T-cell (primary cell): ENCODE results near the gene EFCAB8. TPM values are rescaled to one million over a fixed set of nuclear protein-coding genes. Genes with fewer than 3 reads are reported as not detected.

Experiments
- ATAC-seq, 4 experiments: fragments of 200-7000 bp in 3 of 4; fragments of 150-1000 bp in 1 of 4; cut with Tn5 transposase; replicated peaks in 1 of 4; 1 replicate in 3 of 4; 2 replicates in 1 of 4; pipeline ENCODE4 v1.10.0; 2021; ENCODE audit warnings: moderate library complexity in 3 of 4, mild to moderate bottlenecking in 2 of 4, moderate number of reproducible peaks in 1 of 4
- CTCF ChIA-PET, 2 donors: fragments of 300-600 bp; sonication (Branson Sonifier 250); formaldehyde crosslinking; loops; one replicate each; lab custom pipeline; 2022; ENCODE audit warnings: antibody characterized with exemption in 2 of 2; lab: Charles Lee
- POLR2A ChIA-PET, 2 donors: fragments of 300-600 bp; sonication (Branson Sonifier 250); formaldehyde crosslinking; loops; one replicate each; lab custom pipeline; 2022; ENCODE audit warnings: antibody characterized with exemption in 2 of 2; lab: Charles Lee
- DNase-seq, 35 experiments: peaks; one replicate each; pipeline versions ENCODE4 v3.0.0 to v3.0.0-alpha.2; 2013 to 2023
- H3K27ac ChIP-seq: one replicate; pipeline ENCODE4 v1.5.1; 2013; ENCODE audit warnings: low read length
- H3K27me3 ChIP-seq, 2 experiments: replicated peaks in 1 of 2; 1 replicate in 1 of 2; 2 replicates in 1 of 2; pipeline versions ENCODE4 v1.6.1 to v1.7.0; 2013; ENCODE audit warnings: low read length in 1 of 2, mixed read lengths in 1 of 2; ENCODE audit not compliant: control insufficient read depth in 2 of 2, insufficient read depth in 2 of 2; ENCODE audit errors: extremely low read depth in 1 of 2
- H3K36me3 ChIP-seq, 2 donors: 1 replicate in 1 of 2; 2 replicates in 1 of 2; pipeline versions ENCODE4 v1.6.1 to v1.7.0; 2013; ENCODE audit warnings: low read length in 1 of 2; ENCODE audit not compliant: control insufficient read depth in 2 of 2, insufficient read depth in 1 of 2; ENCODE audit errors: extremely low read depth in 1 of 2
- H3K4me1 ChIP-seq, 2 experiments: 1 replicate in 1 of 2; 2 replicates in 1 of 2; pipeline versions ENCODE4 v1.6.1 to v1.7.0; 2013; ENCODE audit warnings: low read length in 2 of 2, mixed read lengths in 1 of 2; ENCODE audit not compliant: insufficient read depth in 2 of 2, control insufficient read depth in 1 of 2; ENCODE audit errors: extremely low read depth in 1 of 2
- H3K4me3 ChIP-seq, 2 donors: 1 replicate in 1 of 2; 2 replicates in 1 of 2; pipeline versions ENCODE4 v1.5.1 to v1.7.0; 2013; ENCODE audit warnings: mild to moderate bottlenecking in 2 of 2, low read length in 1 of 2, moderate library complexity in 1 of 2; ENCODE audit not compliant: control insufficient read depth in 1 of 2; ENCODE audit errors: extremely low read depth in 1 of 2
- H3K9me3 ChIP-seq: 2 replicates; pipeline ENCODE4 v1.7.0; 2013
- H3K27ac Mint-ChIP-seq, 2 donors: one replicate each; pipeline ENCODE4 v1.8.0; 2020 to 2021; ENCODE audit warnings: mild to moderate bottlenecking in 2 of 2, mixed read lengths in 2 of 2
- H3K27me3 Mint-ChIP-seq, 2 donors: one replicate each; pipeline ENCODE4 v1.8.0; 2021 to 2022; ENCODE audit warnings: mixed read lengths in 2 of 2
- H3K36me3 Mint-ChIP-seq: one replicate; pipeline ENCODE4 v1.8.0; 2021; ENCODE audit warnings: mixed read lengths
- H3K4me1 Mint-ChIP-seq, 3 donors: one replicate each; pipeline ENCODE4 v1.8.0; 2020 to 2022; ENCODE audit warnings: mixed read lengths in 3 of 3, mild to moderate bottlenecking in 1 of 3
- H3K4me3 Mint-ChIP-seq, 3 donors: one replicate each; pipeline ENCODE4 v1.8.0; 2020 to 2022; ENCODE audit warnings: mild to moderate bottlenecking in 3 of 3, mixed read lengths in 3 of 3, moderate library complexity in 3 of 3
- H3K9me3 Mint-ChIP-seq, 3 donors: one replicate each; pipeline ENCODE4 v1.8.0; 2020 to 2022; ENCODE audit warnings: mixed read lengths in 3 of 3
- WGBS: methylation state at CpG from one replicate; pipeline ENCODE4 v1.1.5; 2013; ENCODE audit warnings: missing lambda C conversion rate; ENCODE audit not compliant: insufficient coverage; 5-methylcytosine and 5-hydroxymethylcytosine counted together
- total RNA-seq, 35 experiments: library from RNA in 6 of 35; stranded (reverse) in 6 of 35; fragments of 120-200 nt in 1 of 35; gene quantifications; one replicate each; pipeline versions ENCODE4 v1.2.1 to v1.2.4 and lab custom pipeline; 2013 to 2026

The EFCAB8 gene
- total RNA-seq, 5 donors from 2014 or later (not counting 1 experiment from before 2014, with no cell fraction given) = 0.80 to 1.5 (median 1.2) TPM

DNA sequence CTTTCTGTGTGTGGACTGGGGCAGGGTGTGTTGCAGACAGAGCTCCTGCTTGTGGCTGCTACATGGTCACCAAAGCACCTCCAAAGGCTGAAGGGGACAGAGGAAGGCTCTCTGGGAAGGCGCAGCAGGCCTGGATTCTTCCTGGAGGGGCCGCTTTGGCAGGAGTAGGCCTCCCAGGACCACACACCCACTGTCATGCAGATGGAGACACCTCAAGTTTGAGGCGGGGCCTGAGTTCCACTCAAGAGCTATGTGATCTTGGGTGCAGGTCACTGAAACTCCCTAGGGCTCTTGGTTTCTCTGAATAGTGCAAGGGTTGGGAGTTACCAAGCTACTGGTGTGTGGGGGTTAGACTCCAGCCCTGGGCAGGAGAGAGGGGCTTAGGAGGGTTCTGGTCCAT, 27.9 kb downstream of the EFCAB8 start:
- Mint-ChIP-seq H3K27me3 (no peaks in the 10 kb centered on the region), H3K9me3 (no peaks in the 10 kb centered on the region), H3K4me3 (no peak overlapping the region), H3K27ac (no peak overlapping the region), H3K36me3 (peaks cover 5% of the 10 kb centered on the region), H3K4me1 (no peaks in the 10 kb centered on the region)
- no peak for ATAC-seq
- no peak for DNase-seq
- H3K9me3 ChIP-seq = no peaks in the 10 kb centered on the region
- H3K4me3 ChIP-seq = no peak overlapping the region
- H3K27me3 ChIP-seq = no peaks in the 10 kb centered on the region
- ChIA-PET CTCF (interaction anchor here in 1 of 2 donors (0.6 kb wide), 1 partner anchor 18 kb away, joined by 4 read pairs; no protein-coding TSS in a partner anchor), POLR2A (no interaction called here)
- no peak overlapping the region for H3K27ac ChIP-seq
- no peaks in the 10 kb centered on the region for H3K36me3 ChIP-seq
- WGBS = 40% methylated on average over 2 of the region's 3 CpGs
- no peaks in the 10 kb centered on the region for H3K4me1 ChIP-seq

DNA sequence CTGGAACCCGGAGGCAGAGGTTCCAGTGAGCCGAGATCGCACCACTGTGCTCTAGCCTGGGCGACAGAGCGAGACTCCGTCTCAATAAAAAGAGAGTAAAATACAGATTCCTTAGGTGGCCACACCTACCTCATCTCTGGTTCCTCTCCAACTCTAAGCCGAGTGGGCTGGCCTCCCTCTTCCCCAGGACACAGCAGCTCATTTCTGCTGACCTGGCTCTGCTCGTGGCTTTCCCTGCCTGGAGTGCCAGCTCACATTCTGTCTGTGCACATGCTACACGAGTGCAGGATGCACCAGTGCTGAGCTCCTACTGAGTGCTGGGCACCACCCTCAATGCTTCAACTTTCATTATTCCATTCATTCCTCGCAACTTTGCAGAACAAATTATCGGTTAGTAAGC, 28.8 kb downstream of the EFCAB8 start:
- Histone ChIP-seq H3K4me1 (no peaks in the 10 kb centered on the region), H3K27ac (no peak overlapping the region), H3K4me3 (no peak overlapping the region), H3K36me3 (no peaks in the 10 kb centered on the region), H3K27me3 (no peaks in the 10 kb centered on the region), H3K9me3 (no peaks in the 10 kb centered on the region)
- Mint-ChIP-seq H3K4me3 (no peak overlapping the region), H3K27ac (no peak overlapping the region), H3K27me3 (no peaks in the 10 kb centered on the region), H3K36me3 (peaks cover 5% of the 10 kb centered on the region), H3K4me1 (no peaks in the 10 kb centered on the region), H3K9me3 (no peaks in the 10 kb centered on the region)
- POLR2A ChIA-PET = no interaction called here
- WGBS = 83% methylated on average over 8 of the region's 11 CpGs
- DNase-seq (no peak), ATAC-seq (no peak)
- CTCF ChIA-PET = no interaction called here

DNA sequence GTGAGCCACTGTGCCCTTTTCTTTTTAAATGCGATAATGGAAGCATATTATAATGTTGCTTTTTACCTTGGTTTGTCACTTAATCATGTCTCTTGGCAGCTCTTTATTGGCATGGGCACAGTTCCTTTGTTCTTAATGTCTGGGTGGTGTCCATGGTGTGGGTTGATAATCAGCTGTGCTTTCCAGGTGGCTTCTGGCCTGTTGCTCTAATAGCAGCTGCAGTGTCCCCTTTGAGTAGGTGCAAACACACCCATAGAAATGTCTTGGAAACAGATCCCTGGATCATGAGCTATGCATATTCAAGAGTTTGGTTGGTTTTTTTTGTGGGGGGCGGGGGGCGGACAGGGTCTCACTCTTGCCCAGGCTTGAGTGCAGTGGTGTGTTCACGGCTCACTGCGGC, 29.9 kb downstream of the EFCAB8 start:
- H3K36me3 Mint-ChIP-seq = peaks cover 5% of the 10 kb centered on the region
- Histone ChIP-seq H3K4me3 (no peak overlapping the region), H3K27me3 (no peaks in the 10 kb centered on the region), H3K4me1 (no peaks in the 10 kb centered on the region), H3K36me3 (no peaks in the 10 kb centered on the region), H3K27ac (no peak overlapping the region), H3K9me3 (no peaks in the 10 kb centered on the region)
- H3K9me3 Mint-ChIP-seq = no peaks in the 10 kb centered on the region
- no peaks in the 10 kb centered on the region for H3K27me3 Mint-ChIP-seq
- no peak overlapping the region for H3K4me3 Mint-ChIP-seq
- CTCF ChIA-PET = interaction anchor here in 1 of 2 donors (0.6 kb wide), 2 partner anchors 8 to 158 kb away, joined by 3 to 4 read pairs; no protein-coding TSS in a partner anchor
- H3K27ac Mint-ChIP-seq = no peak overlapping the region
- DNase-seq (no peak), ATAC-seq (no peak)
- 100% methylated on average over 2 of the region's 5 CpGs for WGBS
- H3K4me1 Mint-ChIP-seq = no peaks in the 10 kb centered on the region
- POLR2A ChIA-PET = interaction anchor here in 1 of 2 donors (0.6 kb wide), 1 partner anchor 243 kb away, joined by 3 read pairs; no protein-coding TSS in a partner anchor

DNA sequence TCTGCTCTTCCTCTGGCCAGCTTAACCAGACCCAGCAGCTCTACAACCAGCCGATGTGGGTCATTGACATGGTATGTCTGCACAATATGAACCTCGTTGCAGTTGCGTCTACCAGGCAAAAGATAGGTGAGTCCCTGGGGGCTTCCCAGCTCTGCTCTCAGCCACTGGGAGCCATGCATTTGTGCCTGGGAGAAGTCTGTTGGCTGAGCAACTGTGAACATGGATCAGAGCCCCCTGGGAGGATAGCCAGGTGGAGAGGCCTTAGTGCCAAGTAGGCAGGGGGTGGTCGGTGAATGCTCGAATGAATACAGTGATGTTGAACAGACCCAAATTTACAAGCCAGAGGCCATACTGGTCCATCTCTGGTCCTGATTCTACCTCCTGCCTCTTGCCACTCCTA, 30.6 kb downstream of the EFCAB8 start:
- Mint-ChIP-seq H3K27ac (no peak overlapping the region), H3K36me3 (peaks cover 5% of the 10 kb centered on the region), H3K9me3 (no peaks in the 10 kb centered on the region), H3K27me3 (no peaks in the 10 kb centered on the region), H3K4me1 (no peaks in the 10 kb centered on the region), H3K4me3 (no peak overlapping the region)
- Histone ChIP-seq H3K9me3 (no peaks in the 10 kb centered on the region), H3K4me1 (no peaks in the 10 kb centered on the region), H3K36me3 (peaks cover 0 to 3% of the 10 kb centered on the region in 2 donors), H3K27me3 (no peaks in the 10 kb centered on the region), H3K4me3 (no peak overlapping the region), H3K27ac (no peak overlapping the region)
- 87% methylated on average over 3 of the region's 5 CpGs for WGBS
- ATAC-seq = no peak
- ChIA-PET POLR2A (no interaction called here), CTCF (no interaction called here)
- DNase-seq = no peak

DNA sequence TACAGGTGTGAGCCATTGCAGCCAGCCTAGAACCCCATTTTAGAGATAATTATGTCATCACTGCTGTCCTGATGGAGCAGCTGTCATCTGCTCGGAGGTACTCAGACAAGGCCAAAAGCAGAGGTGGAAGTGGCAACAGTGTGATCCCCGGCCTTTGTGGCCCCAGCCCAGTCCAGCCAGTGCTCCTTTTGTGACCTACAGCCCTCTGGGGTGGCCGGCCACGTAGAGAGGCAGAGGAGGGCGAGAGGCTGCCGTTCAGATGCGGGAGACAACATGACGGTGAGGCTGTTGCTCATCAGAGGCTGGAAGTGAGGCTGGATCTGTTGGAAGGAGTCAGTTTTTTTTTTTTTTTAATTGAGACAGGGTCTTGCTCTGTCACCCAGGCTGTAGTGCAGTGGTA, 32.8 kb downstream of the EFCAB8 start:
- no peaks in the 10 kb centered on the region for H3K9me3 ChIP-seq
- Mint-ChIP-seq H3K27me3 (no peaks in the 10 kb centered on the region), H3K27ac (no peak overlapping the region), H3K36me3 (no peaks in the 10 kb centered on the region), H3K4me1 (no peaks in the 10 kb centered on the region), H3K4me3 (no peak overlapping the region), H3K9me3 (no peaks in the 10 kb centered on the region)
- DNase-seq = no peak
- no peak for ATAC-seq
- no peak overlapping the region for H3K27ac ChIP-seq
- ChIA-PET CTCF (no interaction called here), POLR2A (interaction anchor here in 1 of 2 donors (0.5 kb wide), 1 partner anchor 606 kb away, joined by 4 read pairs; no protein-coding TSS in a partner anchor)
- 81% methylated on average over 3 of the region's 8 CpGs for WGBS
- peaks cover 0 to 3% of the 10 kb centered on the region in 2 donors for H3K36me3 ChIP-seq
- no peaks in the 10 kb centered on the region for H3K27me3 ChIP-seq
- H3K4me3 ChIP-seq = no peak overlapping the region
- no peaks in the 10 kb centered on the region for H3K4me1 ChIP-seq

DNA sequence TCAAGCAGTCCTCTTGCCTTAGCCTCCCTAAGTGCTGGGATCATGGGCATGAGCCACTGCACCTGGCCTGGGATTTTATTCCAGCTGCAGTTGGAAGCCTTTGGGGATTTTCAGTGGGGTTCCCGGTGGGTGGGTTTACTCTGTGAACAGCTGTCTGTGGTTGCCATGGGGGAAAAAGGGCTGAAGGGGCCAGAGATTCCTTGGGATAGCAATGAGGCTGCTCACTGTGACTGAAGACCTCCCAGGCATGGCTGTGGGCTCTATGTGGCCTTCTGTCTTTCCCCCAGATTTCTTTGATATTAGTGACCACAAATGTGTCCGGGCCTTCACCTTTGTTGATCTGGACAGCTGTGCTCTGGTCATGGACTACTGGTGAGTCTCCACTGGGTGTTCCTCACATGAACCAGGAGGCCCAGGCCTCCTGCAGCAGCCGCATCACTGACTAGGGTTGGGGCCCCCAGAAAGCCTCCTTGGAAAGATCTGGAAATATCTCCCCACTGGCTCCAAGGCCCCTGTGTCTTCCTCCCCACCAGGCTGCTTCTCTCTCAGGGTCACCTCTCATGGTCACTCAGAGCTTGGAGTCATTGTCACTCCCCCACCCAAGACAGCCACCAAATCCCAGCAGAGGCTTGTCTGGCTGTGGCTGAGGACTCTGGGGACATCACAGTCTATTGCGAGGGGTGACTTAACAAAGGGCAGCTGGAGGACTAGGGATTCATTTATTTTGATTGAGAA, 33.4 kb downstream of the EFCAB8 start:
- H3K27ac ChIP-seq = no peak overlapping the region
- H3K4me1 Mint-ChIP-seq = no peaks in the 10 kb centered on the region
- no peak overlapping the region for H3K4me3 ChIP-seq
- POLR2A ChIA-PET = no interaction called here
- H3K27me3 Mint-ChIP-seq = no peaks in the 10 kb centered on the region
- no peak for ATAC-seq
- H3K27ac Mint-ChIP-seq = no peak overlapping the region
- no peak for DNase-seq
- H3K4me3 Mint-ChIP-seq = no peak overlapping the region
- H3K36me3 ChIP-seq = peaks cover 0 to 3% of the 10 kb centered on the region in 2 donors
- WGBS = 79% methylated on average over 3 of the region's 4 CpGs
- CTCF ChIA-PET = interaction anchor here in 1 of 2 donors (0.5 kb wide), 1 partner anchor 262 kb away, joined by 3 read pairs; no protein-coding TSS in a partner anchor
- H3K4me1 ChIP-seq = no peaks in the 10 kb centered on the region
- H3K36me3 Mint-ChIP-seq = no peaks in the 10 kb centered on the region
- H3K9me3 ChIP-seq = no peaks in the 10 kb centered on the region
- no peaks in the 10 kb centered on the region for H3K27me3 ChIP-seq
- H3K9me3 Mint-ChIP-seq = no peaks in the 10 kb centered on the region
